HG02798 (cell line): ENCODE data around the gene ARL8B.
"Not testable (repeated sequence)": the region's sequence is repeated elsewhere in the genome, so short reads cannot be mapped to it uniquely, and the experiment has no call there.

ENCODE experiments used
- ATAC-seq: cut with Tn5 transposase; IDR thresholded peaks from one replicate; pipeline ENCODE4 v1.9.1; 2021; ENCODE audit warnings: mild to moderate bottlenecking; ENCODE audit not compliant: unreplicated experiment, poor library complexity

The ARL8B gene

GRCh38 chr3:5143464-5143863 lies 21.4 kb downstream of the ARL8B start:
- no peak for ATAC-seq

- ATAC-seq, result no peak
Observed at GRCh38 chr3:5144316-5144994, 22.4 kb downstream of the ARL8B start.

GRCh38 chr3:5145120-5145519 lies 23.0 kb downstream of the ARL8B start:
- ATAC-seq, result no peak

- not testable (repeated sequence) for ATAC-seq
Observed at GRCh38 chr3:5147152-5147551, 25.1 kb downstream of the ARL8B start.

DNA sequence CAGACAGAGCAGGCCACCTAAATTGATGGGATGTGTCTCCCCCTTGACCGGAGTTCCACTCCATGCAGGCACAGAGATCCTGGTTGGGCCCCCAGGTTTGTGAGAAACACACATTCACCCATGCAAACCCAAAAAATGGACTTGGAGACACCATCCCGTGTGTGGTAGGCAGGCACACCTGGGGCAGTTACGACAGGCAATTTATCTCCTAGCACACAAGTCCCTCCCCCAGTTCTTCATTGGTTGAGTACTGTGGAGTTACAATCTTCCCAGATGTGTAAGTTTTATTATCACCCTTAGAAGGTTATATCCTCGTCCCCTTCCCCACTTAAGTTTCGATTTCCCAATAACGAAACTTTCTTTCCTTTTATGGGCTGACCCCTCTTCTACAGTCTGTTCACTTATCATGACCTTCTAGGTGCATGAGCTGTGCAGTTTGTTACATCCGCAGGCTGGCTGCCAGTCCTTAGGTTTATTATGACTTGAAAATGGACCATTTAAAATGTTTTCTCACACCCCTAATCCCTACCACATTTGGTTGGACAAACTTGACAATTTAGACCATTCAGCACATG lies 27.3 kb downstream of the ARL8B start:
- ATAC-seq, result no peak

- no peak for ATAC-seq
Observed at GRCh38 chr3:5151586-5151985, 29.5 kb downstream of the ARL8B start.

DNA sequence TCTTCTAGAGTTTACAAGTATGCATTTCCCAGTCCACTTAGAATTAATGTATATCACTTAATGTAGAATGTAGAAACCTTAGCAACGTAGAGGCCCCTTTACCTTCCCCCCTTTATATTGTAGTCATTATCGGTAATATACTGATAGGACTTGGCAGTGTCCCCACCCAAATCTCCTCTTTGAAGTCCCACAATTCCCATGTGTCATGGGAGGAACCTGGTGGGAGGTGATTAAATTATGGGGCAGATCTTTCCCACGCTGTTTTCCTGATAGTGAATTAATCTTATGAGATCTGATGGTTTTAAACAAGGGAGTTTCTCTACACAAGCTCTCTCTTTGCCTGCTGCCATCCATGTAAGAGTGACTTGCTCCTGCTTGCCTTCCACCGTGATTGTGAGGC lies 31.0 kb downstream of the ARL8B start:
- ATAC-seq, result no peak

DNA sequence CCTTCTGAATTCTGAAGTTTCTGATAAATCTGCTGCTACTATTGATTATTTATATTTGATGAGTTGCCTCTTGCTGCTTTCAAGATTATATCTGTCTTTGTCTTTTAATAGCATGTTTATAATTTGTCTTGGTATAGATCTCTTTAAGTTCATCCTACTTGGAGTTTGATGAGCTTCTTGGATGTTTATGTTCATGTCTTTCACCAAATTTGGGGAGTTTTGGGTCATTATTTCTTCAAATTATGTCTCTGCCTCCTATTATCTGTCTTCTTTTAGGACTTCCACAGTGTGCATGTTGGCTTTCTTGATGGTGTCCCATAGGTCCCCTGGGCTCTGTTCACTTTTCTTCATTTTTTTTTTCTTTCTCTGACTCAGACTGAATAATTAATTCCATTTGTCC lies 33.1 kb downstream of the ARL8B start:
- no peak for ATAC-seq

GRCh38 chr3:5160321-5160720 lies 38.2 kb downstream of the ARL8B start:
- no peak for ATAC-seq

DNA sequence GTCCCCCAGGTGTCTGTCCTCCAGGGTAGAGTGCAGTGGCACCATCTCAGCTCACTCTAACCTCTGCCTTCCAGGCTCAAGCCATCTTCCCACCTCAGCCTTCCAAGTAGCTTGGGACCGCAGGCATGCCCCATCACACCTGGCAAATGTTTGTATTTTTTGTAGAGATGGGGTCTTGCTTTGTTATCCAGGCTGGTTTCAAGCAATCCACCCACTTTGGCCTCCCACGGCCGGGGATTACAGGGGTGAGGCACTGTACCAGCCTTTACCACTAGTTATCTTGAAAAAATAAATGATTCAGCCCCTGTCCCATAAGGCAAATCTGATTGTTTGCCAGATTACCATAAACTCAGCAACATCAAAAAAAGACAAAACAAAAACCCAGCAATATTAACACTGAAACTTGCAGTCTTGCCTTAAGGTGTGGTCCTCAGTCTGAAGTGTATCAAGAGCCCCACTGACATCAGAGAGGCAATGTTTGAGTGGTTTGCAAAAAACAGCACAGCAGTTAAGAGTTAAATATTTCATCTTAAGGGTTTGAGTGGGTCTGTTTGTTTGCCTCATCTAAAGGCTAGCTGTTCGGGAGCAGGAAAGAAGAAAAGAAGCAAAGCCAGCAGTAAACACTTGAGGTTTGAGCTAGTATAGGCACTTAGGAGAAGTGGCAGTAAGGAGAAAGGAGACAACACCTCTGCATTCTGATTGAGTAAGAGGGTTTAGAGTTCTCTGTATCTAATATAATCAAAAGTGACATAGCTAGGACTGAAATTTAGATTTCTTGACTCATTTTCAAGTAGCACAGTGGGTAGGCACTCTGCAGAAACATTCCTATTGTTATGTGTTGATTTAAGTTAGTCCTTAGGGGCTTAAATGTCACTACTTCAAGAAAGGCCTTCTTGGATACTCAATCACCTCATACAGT lies 39.1 kb downstream of the ARL8B start:
- ATAC-seq, result no peak

DNA sequence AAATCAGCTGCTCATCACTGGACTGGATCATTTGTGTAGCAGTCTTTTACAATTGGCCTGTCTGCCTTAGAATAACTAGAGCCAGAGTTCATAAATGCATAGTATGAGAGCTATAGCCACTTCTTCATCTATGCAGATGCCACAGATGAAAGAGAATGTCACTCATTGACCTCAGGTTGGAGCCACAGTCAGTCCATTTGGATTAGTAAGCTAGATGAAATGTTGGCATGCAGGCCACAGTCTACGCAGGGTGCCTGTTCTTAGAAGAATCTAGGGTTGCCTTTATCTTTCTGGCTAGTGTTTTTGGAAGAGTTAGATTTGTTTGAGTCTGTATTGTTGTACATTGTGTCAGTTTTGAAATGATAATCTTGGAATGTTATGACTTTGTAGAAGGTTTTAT lies 40.0 kb downstream of the ARL8B start:
- ATAC-seq, result no peak

GRCh38 chr3:5165698-5166097 lies 43.6 kb downstream of the ARL8B start:
- no peak for ATAC-seq

- no peak for ATAC-seq
Observed at GRCh38 chr3:5166846-5167245, 44.8 kb downstream of the ARL8B start.

DNA sequence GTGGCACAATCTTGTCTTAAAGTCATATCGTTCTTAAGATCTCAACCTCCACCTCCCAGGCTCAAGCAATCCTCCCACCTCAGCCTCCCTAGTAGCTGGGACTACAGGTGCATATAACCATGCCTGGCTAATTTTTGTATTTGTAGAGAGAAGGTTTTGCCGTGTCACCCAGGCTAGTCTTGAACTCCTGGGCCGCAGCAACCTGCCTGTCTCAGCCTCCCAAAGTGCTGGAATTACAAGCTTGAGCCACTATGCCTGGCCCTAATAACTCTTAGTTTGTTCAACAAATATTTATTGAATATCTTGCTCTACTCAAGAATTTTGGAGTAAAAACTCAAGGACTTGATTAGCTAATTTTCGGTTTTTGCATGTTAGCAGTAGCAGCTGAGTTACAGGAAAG lies 46.0 kb downstream of the ARL8B start:
- no peak for ATAC-seq

DNA sequence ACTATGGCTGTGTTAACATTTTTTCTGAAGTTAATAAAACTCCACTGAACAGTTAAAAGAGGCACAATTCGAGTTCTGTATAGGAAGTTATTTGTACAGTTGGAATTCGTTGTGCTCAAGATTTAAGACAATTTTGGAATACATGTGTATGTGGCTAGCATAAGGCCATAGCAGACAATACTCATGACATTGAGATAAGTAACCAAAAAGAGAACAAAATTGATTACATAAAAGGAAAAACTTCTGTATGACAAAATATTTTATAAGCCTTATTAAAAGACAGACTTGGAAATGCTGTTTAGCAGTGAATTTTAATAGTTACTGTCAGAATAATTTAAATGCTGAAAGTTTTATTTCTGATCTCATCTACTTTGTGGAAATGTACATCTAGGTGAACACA lies 47.7 kb downstream of the ARL8B start:
- no peak for ATAC-seq

DNA sequence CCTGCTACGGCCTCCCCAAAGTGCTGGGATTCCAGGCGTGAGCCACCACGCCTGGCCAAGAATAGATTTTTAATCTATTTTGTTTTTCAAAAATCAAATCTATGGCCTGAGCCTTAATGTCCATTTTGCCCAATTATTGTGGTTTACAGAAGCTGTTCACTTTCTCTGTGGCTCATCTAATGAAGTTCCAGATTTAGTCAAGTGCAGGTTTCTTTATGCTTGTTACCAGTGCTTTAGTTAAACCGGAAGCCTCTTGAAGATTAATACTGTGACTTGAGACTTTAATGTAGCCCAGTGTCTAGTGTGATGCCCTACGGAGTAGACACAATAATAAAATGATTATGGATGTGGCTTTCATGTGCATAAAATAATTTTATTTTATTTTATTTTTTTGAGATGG lies 48.9 kb downstream of the ARL8B start:
- ATAC-seq, result no peak

- no peak for ATAC-seq
Observed at GRCh38 chr3:5172018-5172417, 49.9 kb downstream of the ARL8B start.

GRCh38 chr3:5179036-5179435 lies 56.9 kb downstream of the ARL8B start:
- not testable (repeated sequence) for ATAC-seq

- peak; percentile 80 for ATAC-seq
Observed at GRCh38 chr3:5181469-5182141, 59.5 kb downstream of the ARL8B start.

DNA sequence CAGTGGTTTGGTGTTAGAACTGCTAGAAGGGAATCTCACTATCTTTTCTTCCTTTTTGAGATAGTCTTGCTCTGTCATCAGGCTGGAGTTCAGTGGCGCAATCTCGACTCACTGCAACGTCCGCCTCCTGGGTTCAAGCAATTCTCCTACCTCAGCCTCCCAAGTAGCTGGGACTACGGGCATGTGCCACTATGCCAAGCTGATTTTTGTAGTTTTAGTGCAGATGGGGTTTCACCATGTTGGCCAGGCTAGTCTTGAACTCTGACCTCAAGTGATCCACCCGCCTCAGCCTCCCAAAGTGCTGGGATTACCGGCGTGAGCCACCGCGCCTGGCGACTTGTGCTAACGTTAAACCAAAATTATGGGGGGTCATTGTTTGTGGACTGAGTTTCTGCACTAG lies 61.6 kb downstream of the ARL8B start:
- ATAC-seq, result not testable (repeated sequence)

DNA sequence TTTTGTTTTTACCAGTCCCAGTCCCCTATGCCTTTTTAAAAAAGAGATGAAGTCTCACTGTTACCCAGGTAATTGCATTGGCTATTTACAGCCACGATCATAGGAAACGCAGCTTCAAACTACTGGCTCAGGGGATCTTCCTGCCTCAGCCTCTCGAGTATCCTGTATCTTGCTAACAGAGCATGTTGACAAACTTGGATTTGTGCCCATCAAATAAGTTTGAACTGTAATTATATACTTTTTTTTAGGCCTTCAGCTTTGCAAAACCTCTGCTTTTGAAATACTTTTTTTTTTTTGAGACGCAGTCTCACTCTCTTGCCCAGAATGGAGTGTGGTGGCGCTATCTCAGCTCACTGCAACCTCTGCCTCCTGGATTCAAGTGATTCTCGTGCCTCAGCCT lies 62.4 kb downstream of the ARL8B start:
- ATAC-seq, result no peak
